Vagina (tissue), 2 donors: ENCODE results near the gene SBSN. TPM values are rescaled to one million over a fixed set of nuclear protein-coding genes. Genes with fewer than 3 reads are reported as not detected.

Experiments used
- DNase-seq, 2 donors: peaks; one replicate each; pipeline ENCODE4 v3.0.0-alpha.2; 2017; ENCODE audit errors: extremely low spot score in 2 of 2
- H3K27ac ChIP-seq: fragments of 200-600 bp; sonication (generic); one replicate; pipeline ENCODE4 v1.5.1; 2019
- H3K27me3 ChIP-seq: fragments of 200-600 bp; sonication (generic); one replicate; pipeline ENCODE4 v1.5.1; 2019
- H3K36me3 ChIP-seq, 2 donors: fragments of 200-600 bp; sonication (generic); one replicate each; pipeline ENCODE4 v1.5.1; 2017 to 2019
- H3K4me1 ChIP-seq: fragments of 200-600 bp; sonication (generic); one replicate; pipeline ENCODE4 v1.5.1; 2019
- H3K4me3 ChIP-seq, 2 donors: fragments of 200-600 bp; sonication (generic); 1 replicate in 1 of 2; 2 replicates in 1 of 2; pipeline ENCODE4 v1.5.1; 2016 to 2019
- H3K9me3 ChIP-seq: fragments of 200-600 bp; sonication (generic); one replicate; pipeline ENCODE4 v1.5.1; 2019
- POLR2A ChIP-seq, 2 donors: fragments of 450-650 bp; IDR thresholded peaks; one replicate each; pipeline ENCODE4 v1.6.1; 2017; ENCODE audit warnings: antibody characterized with exemption in 2 of 2, mild to moderate bottlenecking in 2 of 2, moderate library complexity in 2 of 2
- POLR2AphosphoS5 ChIP-seq, 2 donors: sonication (generic); formaldehyde crosslinking; IDR thresholded peaks; one replicate each; pipeline ENCODE4 v1.9.0; 2017; ENCODE audit warnings: antibody characterized with exemption in 2 of 2, mild to moderate bottlenecking in 2 of 2, low read depth in 1 of 2; ENCODE audit not compliant: insufficient read depth in 1 of 2
- intact Hi-C: fragments of 100-400 bp; cut with DNase I; formaldehyde crosslinking; loops from one replicate; pipeline ENCODE4 v1.15.1; 2023
- total RNA-seq: library from RNA; depleted of rRNA; stranded (reverse); fragments of >200 nt; gene quantifications from one replicate; pipeline ENCODE4 v1.2.3, GENCODE V29; 2016
- TF ChIP-seq, protein P1 (sequence below), 3 experiments: fragments of 450-650 bp in 2 of 3; fragments of 200-600 bp in 1 of 3; sonication (generic) in 1 of 3; IDR thresholded peaks; one replicate each; pipeline ENCODE4 v1.5.1; 2017 to 2019; ENCODE audit warnings: antibody characterized with exemption in 3 of 3, mild to moderate bottlenecking in 2 of 3, moderate library complexity in 2 of 3

SBSN gene
- total RNA-seq, 1 donor from 2014 or later, result 162 TPM

DNA sequence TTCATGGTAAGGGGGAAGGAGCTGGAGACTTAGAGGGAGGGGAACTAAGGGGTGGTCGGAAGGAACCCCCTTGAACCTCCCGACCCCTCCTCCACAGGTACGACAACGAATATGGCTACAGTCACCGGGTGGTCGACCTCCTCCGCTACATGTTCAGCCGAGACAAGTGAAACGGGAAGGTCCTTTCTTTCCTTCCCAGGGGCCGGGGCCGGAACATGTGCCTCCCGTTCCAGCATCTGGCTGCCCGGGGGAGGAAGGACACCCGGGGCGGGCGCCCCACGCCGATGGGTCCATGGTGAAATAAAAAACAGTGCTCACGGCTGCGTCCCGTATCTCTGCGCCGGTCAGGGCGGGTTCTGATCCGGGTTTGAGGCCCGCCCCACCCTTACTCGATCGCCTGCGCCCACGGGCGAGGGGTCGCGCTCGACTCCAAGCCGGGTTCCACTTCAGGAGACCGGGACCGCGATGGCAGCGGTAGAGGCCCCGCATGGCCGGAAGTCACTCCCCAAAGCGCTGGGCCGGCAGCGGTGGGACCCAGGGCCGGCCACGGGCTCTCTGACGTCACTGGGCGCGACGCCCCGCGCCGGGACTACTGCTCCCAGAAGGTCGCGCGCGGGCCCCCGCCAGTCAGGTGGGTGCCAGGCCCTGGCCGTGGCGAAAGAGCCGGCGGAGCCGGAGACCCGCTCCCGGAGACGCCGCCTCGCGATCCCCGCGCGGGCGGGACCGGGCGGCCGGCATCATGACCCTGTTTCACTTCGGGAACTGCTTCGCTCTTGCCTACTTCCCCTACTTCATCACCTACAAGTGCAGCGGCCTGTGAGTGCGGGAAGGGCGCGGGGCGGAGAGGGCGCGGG lies 17.1 kb upstream of the SBSN start, which contains the start of gene TMEM147:
Gene TMEM147, plus strand, starts transcription at position 626 of the 854 bp plus-strand sequence. Its CDS starts 114 bp downstream, at position 740.
- H3K27me3 ChIP-seq, result no peaks in the 10 kb centered on the region
- no peaks in the 10 kb centered on the region for H3K9me3 ChIP-seq
- DNase-seq, result no peak
- H3K27ac ChIP-seq, result peak within 1 kb of the TSS; percentile 70
- peaks cover 25% of the 10 kb centered on the region for H3K4me1 ChIP-seq
- no peaks in the 10 kb centered on the region for H3K36me3 ChIP-seq
- intact Hi-C loops, result loop anchor here (5.0 kb wide), 1 partner anchor 172 kb away; the partner anchor contains the start of gene KMT2B
- H3K4me3 ChIP-seq, result peak within 1 kb of the TSS; percentile 72 to 94
- TF ChIP-seq POLR2AphosphoS5 (IDR thresholded peaks at IDR 0.05; ENCODE audit: insufficient read depth in 1 of 2, low read depth in 1 of 2) (peak; percentile 68 to 84), POLR2A (IDR thresholded peaks at IDR 0.05) (peak in 1 of 2 donors; percentile 32)
- TF ChIP-seq, protein P1, sequence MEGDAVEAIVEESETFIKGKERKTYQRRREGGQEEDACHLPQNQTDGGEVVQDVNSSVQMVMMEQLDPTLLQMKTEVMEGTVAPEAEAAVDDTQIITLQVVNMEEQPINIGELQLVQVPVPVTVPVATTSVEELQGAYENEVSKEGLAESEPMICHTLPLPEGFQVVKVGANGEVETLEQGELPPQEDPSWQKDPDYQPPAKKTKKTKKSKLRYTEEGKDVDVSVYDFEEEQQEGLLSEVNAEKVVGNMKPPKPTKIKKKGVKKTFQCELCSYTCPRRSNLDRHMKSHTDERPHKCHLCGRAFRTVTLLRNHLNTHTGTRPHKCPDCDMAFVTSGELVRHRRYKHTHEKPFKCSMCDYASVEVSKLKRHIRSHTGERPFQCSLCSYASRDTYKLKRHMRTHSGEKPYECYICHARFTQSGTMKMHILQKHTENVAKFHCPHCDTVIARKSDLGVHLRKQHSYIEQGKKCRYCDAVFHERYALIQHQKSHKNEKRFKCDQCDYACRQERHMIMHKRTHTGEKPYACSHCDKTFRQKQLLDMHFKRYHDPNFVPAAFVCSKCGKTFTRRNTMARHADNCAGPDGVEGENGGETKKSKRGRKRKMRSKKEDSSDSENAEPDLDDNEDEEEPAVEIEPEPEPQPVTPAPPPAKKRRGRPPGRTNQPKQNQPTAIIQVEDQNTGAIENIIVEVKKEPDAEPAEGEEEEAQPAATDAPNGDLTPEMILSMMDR (IDR thresholded peaks at IDR 0.05), result no peak

DNA sequence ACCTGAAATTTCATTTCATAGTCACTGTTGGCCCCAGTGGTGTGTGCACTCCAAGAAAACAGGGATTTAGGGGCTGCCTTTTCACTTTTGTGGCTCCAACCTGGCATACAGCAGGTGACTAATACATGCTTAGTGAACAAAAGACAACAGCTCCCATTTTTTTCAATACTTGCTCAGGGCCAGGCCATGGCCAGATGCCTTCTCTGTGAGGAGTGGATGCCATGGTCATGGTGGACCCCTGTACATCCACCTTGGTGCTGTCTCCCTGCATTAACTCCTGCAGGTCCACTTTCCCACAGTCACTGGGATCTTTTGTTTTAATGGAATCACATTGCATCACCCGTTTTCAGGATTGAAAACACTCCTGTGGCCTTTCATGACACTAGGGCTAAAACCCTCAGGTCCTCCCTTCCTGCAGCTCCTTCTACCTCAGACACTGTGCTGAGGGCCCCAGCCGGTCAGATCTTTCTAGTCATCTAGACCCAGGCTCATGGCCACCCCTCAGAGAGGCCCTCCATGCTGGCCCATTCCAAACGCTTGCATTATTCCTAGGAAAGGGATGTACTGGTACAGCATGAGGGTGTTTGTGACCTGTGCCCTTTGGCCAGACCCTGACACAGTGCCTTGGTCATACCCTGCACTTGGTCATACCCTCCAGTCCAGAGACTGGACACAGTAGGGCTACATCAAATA lies 16.1 kb upstream of the SBSN start:
- DNase-seq, result no peak
- peaks cover 25% of the 10 kb centered on the region for H3K4me1 ChIP-seq
- no peaks in the 10 kb centered on the region for H3K27me3 ChIP-seq
- H3K27ac ChIP-seq, result peak overlapping the region; percentile 70
- no peak for TF ChIP-seq POLR2AphosphoS5 (IDR thresholded peaks at IDR 0.05; ENCODE audit: insufficient read depth in 1 of 2, low read depth in 1 of 2)
- TF ChIP-seq, protein P1 (IDR thresholded peaks at IDR 0.05), result no peak
- intact Hi-C loops, result no loop called here
- H3K9me3 ChIP-seq, result no peaks in the 10 kb centered on the region
- H3K4me3 ChIP-seq, result peak overlapping the region; percentile 72 to 94
- H3K36me3 ChIP-seq, result no peaks in the 10 kb centered on the region

DNA sequence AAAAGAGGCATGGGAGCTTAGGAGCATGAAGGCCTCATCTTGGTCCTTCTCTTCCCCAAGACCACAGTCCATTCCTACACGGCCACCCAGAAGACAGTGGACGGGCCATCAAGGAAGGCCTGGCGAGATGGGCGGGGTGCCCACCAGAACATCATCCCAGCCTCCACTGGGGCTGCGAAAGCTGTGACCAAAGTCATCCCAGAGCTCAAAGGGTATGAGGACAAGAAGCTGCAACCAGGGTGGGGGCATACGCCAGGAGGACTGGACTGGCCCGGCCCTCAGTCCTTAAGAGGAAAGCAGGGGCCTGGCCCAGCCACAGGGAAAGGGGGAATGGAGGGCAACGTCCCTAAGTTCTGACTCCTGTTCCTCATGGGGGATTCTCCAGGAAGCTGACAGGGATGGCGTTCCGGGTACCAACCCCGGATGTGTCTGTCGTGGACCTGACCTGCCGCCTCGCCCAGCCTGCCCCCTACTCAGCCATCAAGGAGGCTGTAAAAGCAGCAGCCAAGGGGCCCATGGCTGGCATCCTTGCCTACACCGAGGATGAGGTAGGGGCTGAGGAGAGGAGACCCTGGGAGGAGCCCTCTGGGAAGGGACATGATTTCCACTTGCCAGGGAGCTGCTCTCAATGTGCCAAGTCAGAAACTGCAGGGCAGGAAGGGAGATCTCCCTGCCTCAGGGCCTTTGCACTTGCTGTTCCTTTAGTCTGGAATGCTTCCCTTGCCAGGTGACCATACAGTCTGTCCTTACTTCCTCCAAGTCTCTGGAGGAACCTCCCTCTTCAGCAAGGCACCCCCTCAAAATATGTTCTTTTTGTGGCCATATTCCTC lies 15.4 kb upstream of the SBSN start:
- Histone ChIP-seq H3K4me1 (peaks cover 25% of the 10 kb centered on the region), H3K36me3 (no peaks in the 10 kb centered on the region), H3K27me3 (no peaks in the 10 kb centered on the region), H3K9me3 (no peaks in the 10 kb centered on the region), H3K27ac (no peak overlapping the region), H3K4me3 (no peak overlapping the region)
- intact Hi-C loops, result no loop called here
- no peak for DNase-seq
- TF ChIP-seq POLR2AphosphoS5 (IDR thresholded peaks at IDR 0.05; ENCODE audit: insufficient read depth in 1 of 2, low read depth in 1 of 2), result no peak
- TF ChIP-seq, protein P1 (IDR thresholded peaks at IDR 0.05), result no peak
- no peak for TF ChIP-seq POLR2A (IDR thresholded peaks at IDR 0.05)

DNA sequence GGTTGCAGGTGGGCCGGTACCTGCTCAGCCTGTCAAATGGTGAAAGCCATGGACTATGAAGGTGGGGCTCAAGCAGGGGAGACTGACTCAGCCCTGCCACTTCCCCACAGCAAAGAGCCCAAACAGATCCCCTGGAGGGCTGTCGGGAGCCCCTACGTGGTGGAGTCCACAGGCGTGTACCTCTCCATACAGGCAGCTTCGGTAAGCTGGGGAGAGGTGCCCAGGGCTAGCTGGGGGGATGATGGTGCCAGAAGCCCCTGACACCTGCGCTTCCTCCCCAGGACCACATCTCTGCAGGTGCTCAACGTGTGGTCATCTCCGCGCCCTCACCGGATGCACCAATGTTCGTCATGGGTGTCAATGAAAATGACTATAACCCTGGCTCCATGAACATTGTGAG lies 14.1 kb upstream of the SBSN start:
- Histone ChIP-seq H3K9me3 (no peaks in the 10 kb centered on the region), H3K36me3 (no peaks in the 10 kb centered on the region), H3K27me3 (no peaks in the 10 kb centered on the region), H3K4me1 (peaks cover 23% of the 10 kb centered on the region), H3K27ac (no peak overlapping the region), H3K4me3 (no peak overlapping the region)
- intact Hi-C loops, result no loop called here
- DNase-seq, result no peak
- TF ChIP-seq POLR2AphosphoS5 (IDR thresholded peaks at IDR 0.05; ENCODE audit: insufficient read depth in 1 of 2, low read depth in 1 of 2) (no peak), POLR2A (IDR thresholded peaks at IDR 0.05) (no peak)
- TF ChIP-seq, protein P1 (IDR thresholded peaks at IDR 0.05), result no peak
